OCI-LY7 (cell line): Measurements from ENCODE around the gene TTC14. TPM values are rescaled to one million over a fixed set of nuclear protein-coding genes. Genes with fewer than 3 reads are reported as not detected.

Experiments
- Bru-seq: library from RNA; stranded (reverse); fragments of 400-500 nt; gene quantifications from one replicate; lab custom pipeline; 2021; lab: Mats Ljungman, UMichigan
- BruChase-seq, 2 experiments: library from RNA; stranded (reverse); fragments of 400-500 nt; gene quantifications; one replicate each; lab custom pipeline; 2021; lab: Mats Ljungman, UMichigan
- BruUV-seq: library from RNA; stranded (reverse); fragments of 400-500 nt; replicated peaks from 2 replicates; lab custom pipeline; 2021; lab: Mats Ljungman, UMichigan
- CTCF ChIA-PET: fragments of 300-600 bp; sonication (Branson Sonifier 250); formaldehyde crosslinking; loops from one replicate; lab custom pipeline; 2022; ENCODE audit warnings: antibody characterized with exemption; ENCODE audit not compliant: unreplicated experiment; lab: Charles Lee
- POLR2A ChIA-PET: fragments of 300-600 bp; sonication (Branson Sonifier 250); formaldehyde crosslinking; loops from one replicate; lab custom pipeline; 2022; ENCODE audit warnings: antibody characterized with exemption; lab: Charles Lee
- DNase-seq: peaks from one replicate; pipeline ENCODE4 v3.0.0-alpha.2; 2015; ENCODE audit warnings: low spot score
- H2AFZ ChIP-seq: fragments of 200-600 bp; sonication (generic), shearing (Covaris generic); 2 replicates; pipeline ENCODE4 v1.6.1; 2014; ENCODE audit warnings: mild to moderate bottlenecking, antibody characterized with exemption, low read length, moderate library complexity
- H3K27ac ChIP-seq: fragments of 200-600 bp; sonication (generic); 2 replicates; pipeline ENCODE4 v1.5.1; 2014; ENCODE audit warnings: mixed run types, low read depth, mild to moderate bottlenecking, moderate library complexity, low read length, inconsistent platforms; ENCODE audit not compliant: poor library complexity, severe bottlenecking
- H3K36me3 ChIP-seq: fragments of 200-600 bp; sonication (generic); 2 replicates; pipeline ENCODE4 v1.6.1; 2014; ENCODE audit warnings: mild to moderate bottlenecking, antibody characterized with exemption, low read length, moderate library complexity, mixed read lengths; ENCODE audit not compliant: insufficient read depth
- H3K4me1 ChIP-seq: fragments of 200-600 bp; sonication (generic); 2 replicates; pipeline ENCODE4 v1.5.1; 2014; ENCODE audit warnings: mild to moderate bottlenecking, low read length; ENCODE audit not compliant: insufficient read depth, poor library complexity, severe bottlenecking
- H3K4me2 ChIP-seq: fragments of 200-600 bp; sonication (generic); 2 replicates; pipeline ENCODE4 v1.6.1; 2014; ENCODE audit warnings: mild to moderate bottlenecking, low read length
- H3K4me3 ChIP-seq: fragments of 200-600 bp; sonication (generic); 2 replicates; pipeline ENCODE4 v1.5.1; 2014; ENCODE audit warnings: mild to moderate bottlenecking, low read depth, low read length; ENCODE audit not compliant: poor library complexity, severe bottlenecking
- H3K79me2 ChIP-seq: fragments of 200-600 bp; sonication (generic); 2 replicates; pipeline ENCODE4 v1.6.1; 2016; ENCODE audit warnings: low read depth, mild to moderate bottlenecking, low read length, moderate library complexity, mixed read lengths; ENCODE audit not compliant: insufficient read depth
- H3K9me2 ChIP-seq: fragments of 200-600 bp; sonication (generic); 2 replicates; pipeline ENCODE4 v1.6.1; 2016; ENCODE audit warnings: mild to moderate bottlenecking, low read length, mixed read lengths; ENCODE audit not compliant: insufficient read depth
- H3K9me3 ChIP-seq: fragments of 200-600 bp; sonication (generic); 2 replicates; pipeline ENCODE4 v1.6.1; 2014; ENCODE audit warnings: mild to moderate bottlenecking, mixed run types, low read length, mixed read lengths
- H4K20me1 ChIP-seq: fragments of 200-600 bp; sonication (generic); 2 replicates; pipeline ENCODE4 v1.6.1; 2014; ENCODE audit warnings: mild to moderate bottlenecking, antibody characterized with exemption, low read length, moderate library complexity, mixed read lengths; ENCODE audit not compliant: insufficient read depth
- EZH2phosphoT487 ChIP-seq: fragments of 200-600 bp; sonication (generic); IDR thresholded peaks from 2 replicates; pipeline ENCODE4 v1.6.1; 2018; ENCODE audit warnings: low read depth, borderline replicate concordance, mild to moderate bottlenecking, mixed run types, antibody characterized with exemption, low read length, moderate library complexity, mixed read lengths
- intact Hi-C: fragments of 100-400 bp; cut with micrococcal nuclease; formaldehyde crosslinking; loops from one replicate; pipeline ENCODE4 v1.10.0; 2022; ENCODE audit not compliant: unreplicated experiment
- long read RNA-seq: library from polyadenylated mRNA; stranded (forward); transcript quantifications from one replicate; pipeline ENCODE4 v2.0.0, GENCODE V29; 2022
- total RNA-seq, 2 experiments: library from RNA; depleted of rRNA in 1 of 2; stranded (reverse); fragments of >200 nt in 1 of 2; shearing (Covaris generic) in 1 of 2; gene quantifications; 2 replicates each; pipeline ENCODE4 v1.2.3, GENCODE V29; 2014 to 2022
- TF ChIP-seq, protein P1 (sequence below): fragments of 200-600 bp; sonication (generic); conservative IDR thresholded peaks from 2 replicates; pipeline ENCODE4 v1.5.1; 2014; ENCODE audit warnings: mild to moderate bottlenecking, antibody characterized with exemption, low read length, moderate library complexity, mixed read lengths

The TTC14 gene, protein sequence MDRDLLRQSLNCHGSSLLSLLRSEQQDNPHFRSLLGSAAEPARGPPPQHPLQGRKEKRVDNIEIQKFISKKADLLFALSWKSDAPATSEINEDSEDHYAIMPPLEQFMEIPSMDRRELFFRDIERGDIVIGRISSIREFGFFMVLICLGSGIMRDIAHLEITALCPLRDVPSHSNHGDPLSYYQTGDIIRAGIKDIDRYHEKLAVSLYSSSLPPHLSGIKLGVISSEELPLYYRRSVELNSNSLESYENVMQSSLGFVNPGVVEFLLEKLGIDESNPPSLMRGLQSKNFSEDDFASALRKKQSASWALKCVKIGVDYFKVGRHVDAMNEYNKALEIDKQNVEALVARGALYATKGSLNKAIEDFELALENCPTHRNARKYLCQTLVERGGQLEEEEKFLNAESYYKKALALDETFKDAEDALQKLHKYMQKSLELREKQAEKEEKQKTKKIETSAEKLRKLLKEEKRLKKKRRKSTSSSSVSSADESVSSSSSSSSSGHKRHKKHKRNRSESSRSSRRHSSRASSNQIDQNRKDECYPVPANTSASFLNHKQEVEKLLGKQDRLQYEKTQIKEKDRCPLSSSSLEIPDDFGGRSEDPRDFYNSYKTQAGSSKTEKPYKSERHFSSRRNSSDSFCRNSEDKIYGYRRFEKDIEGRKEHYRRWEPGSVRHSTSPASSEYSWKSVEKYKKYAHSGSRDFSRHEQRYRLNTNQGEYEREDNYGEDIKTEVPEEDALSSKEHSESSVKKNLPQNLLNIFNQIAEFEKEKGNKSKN
- total RNA-seq (2014; rRNA removed; shearing (Covaris generic)) (40.6 and 52.4 TPM in 2 replicates), total RNA-seq (2022) (72.9 and 78.3 TPM in 2 replicates), Bru-seq, nascent RNA (percentile 95 among the genes with signal in this experiment), BruChase-seq, experiment 1, labeled RNA remaining after a 6-hour chase (percentile 94 among the genes with signal in this experiment), BruChase-seq, experiment 2, labeled RNA remaining after a 2-hour chase (percentile 98 among the genes with signal in this experiment)
- long read RNA-seq, full-length matches to known transcripts, result 25 of 68 reads
- long read RNA-seq, partial matches to known transcripts, result 9 of 68 reads
- long read RNA-seq, other reads (novel, unspliced or antisense), result 34 of 68 reads

DNA sequence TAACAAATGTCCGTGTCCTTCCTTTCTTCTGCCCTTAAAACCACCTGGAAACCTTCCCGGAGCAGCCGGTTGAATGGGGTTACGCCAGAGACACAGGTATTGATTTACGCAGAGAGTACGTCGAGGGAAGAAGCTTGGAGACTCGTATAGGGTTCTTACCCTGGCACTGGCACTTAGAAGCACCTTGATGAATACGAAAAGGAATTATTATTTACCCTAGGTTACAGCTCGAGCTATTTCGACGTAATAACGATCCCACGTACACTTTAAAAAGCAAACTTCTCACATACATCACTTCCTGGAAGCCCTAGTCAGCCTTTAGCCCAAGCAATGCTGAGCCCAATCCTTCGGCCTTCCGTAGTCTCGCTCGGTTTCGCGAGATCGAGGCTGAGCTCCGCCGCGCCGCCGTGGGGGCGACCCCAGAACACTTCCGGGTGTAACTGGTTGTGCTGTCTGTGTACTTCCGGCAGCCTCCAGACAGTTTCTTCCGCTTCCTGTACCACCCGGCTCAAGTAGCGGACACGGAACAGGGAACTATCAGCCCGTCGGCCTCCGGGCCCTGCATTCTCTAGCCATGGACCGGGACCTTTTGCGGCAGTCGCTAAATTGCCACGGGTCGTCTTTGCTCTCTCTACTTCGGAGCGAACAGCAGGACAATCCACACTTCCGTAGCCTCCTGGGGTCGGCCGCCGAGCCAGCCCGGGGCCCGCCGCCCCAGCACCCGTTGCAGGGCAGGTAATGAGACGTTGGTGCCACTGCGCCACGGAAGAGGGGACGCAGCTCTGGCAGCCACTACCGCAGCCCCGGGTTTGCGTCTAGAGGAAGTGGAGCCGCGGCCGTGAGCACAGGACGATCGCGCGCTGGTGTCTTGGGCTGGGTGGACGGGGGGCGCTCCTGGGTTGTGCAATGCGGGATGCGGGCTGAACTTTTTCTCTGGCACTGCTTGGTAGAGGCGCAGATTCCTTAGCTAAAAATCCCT is at the start of gene TTC14:
Gene TTC14 (plus strand): TSS at position 476 of the 979 bp plus-strand sequence. CDS start 99 bp downstream, at position 575.
- Histone ChIP-seq H2AFZ (peak within 1 kb of the TSS; percentile 100), H3K27ac (peak within 1 kb of the TSS; percentile 90), H4K20me1 (peaks cover 3% of the 10 kb centered on the region; the same call in 1 of the 2 replicates), H3K4me3 (peak within 1 kb of the TSS; percentile 84), H3K4me1 (peaks cover 13% of the 10 kb centered on the region), H3K79me2 (peaks cover 27% of the 10 kb centered on the region), H3K4me2 (peak within 1 kb of the TSS; percentile 88), H3K9me3 (peaks cover 4% of the 10 kb centered on the region; the same call in 1 of the 2 replicates), H3K9me2 (no peaks in the 10 kb centered on the region), H3K36me3 (peaks cover 36% of the 10 kb centered on the region)
- ChIA-PET CTCF (no interaction called here), POLR2A (interaction anchor here (0.6 to 2.9 kb wide), 19 partner anchors 8 to 1254 kb away, joined by 3 to 10 read pairs (median 3); partner anchors contain the start of genes CCDC39 and MFN1)
- BruUV-seq, result TSS peak; percentile 98
- DNase-seq, result peak; percentile 96
- TF ChIP-seq EZH2phosphoT487, result no peak
- TF ChIP-seq, protein P1, sequence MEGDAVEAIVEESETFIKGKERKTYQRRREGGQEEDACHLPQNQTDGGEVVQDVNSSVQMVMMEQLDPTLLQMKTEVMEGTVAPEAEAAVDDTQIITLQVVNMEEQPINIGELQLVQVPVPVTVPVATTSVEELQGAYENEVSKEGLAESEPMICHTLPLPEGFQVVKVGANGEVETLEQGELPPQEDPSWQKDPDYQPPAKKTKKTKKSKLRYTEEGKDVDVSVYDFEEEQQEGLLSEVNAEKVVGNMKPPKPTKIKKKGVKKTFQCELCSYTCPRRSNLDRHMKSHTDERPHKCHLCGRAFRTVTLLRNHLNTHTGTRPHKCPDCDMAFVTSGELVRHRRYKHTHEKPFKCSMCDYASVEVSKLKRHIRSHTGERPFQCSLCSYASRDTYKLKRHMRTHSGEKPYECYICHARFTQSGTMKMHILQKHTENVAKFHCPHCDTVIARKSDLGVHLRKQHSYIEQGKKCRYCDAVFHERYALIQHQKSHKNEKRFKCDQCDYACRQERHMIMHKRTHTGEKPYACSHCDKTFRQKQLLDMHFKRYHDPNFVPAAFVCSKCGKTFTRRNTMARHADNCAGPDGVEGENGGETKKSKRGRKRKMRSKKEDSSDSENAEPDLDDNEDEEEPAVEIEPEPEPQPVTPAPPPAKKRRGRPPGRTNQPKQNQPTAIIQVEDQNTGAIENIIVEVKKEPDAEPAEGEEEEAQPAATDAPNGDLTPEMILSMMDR, result peak; percentile 60
- intact Hi-C loops, result loop anchor here (1.0 to 5.0 kb wide), 5 partner anchors 310 to 950 kb away; partner anchors contain the start of genes DNAJC19, FXR1 and USP13

DNA sequence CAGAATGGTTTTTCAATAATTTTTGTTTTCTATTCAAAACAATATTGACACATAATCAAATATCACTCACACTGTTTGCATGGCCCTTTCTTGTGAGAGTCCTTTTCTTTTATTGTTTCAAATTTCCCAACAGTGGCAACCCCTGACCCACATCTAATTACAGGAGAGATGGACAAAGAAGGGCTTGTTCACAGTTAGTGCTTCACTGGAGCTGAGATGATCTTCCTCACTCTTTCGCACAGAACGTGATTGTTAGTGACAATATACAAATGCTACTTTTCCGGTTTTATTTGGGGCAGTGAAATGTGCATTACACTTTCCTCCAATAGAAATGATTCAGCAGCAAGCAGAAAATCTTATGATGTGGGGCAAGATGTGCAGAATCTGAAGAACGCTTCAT is 38.6 kb upstream of the TTC14 start:
- Histone ChIP-seq H3K4me1 (no peaks in the 10 kb centered on the region), H3K36me3 (no peaks in the 10 kb centered on the region), H3K4me3 (no peak overlapping the region), H3K9me3 (no peaks in the 10 kb centered on the region), H4K20me1 (no peaks in the 10 kb centered on the region), H3K4me2 (no peak overlapping the region), H3K79me2 (no peaks in the 10 kb centered on the region), H3K9me2 (no peaks in the 10 kb centered on the region), H3K27ac (no peak overlapping the region), H2AFZ (no peak overlapping the region)
- no peak for DNase-seq
- POLR2A ChIA-PET, result interaction anchor here (0.5 to 0.6 kb wide), 2 partner anchors 1288 to 1986 kb away, joined by 3 read pairs; no protein-coding TSS in a partner anchor
- CTCF ChIA-PET, result no interaction called here
- no TSS peak for BruUV-seq
- intact Hi-C loops, result no loop called here
- TF ChIP-seq, protein P1, result no peak
